LNCAP (cell line): ENCODE measurements around the gene LRBA.

Source experiments
- CTCF ChIP-seq: fragments of 450-650 bp; IDR thresholded peaks from 2 replicates; pipeline ENCODE4 v1.5.1; 2017; ENCODE audit warnings: mild to moderate bottlenecking

The LRBA gene

GRCh38 chr4:150369434-150370380 is 645.4 kb downstream of the LRBA start:
- no peak for TF ChIP-seq CTCF

GRCh38 chr4:150368667-150369066 is 646.4 kb downstream of the LRBA start:
- no peak for TF ChIP-seq CTCF

- no peak for TF ChIP-seq CTCF
These were observed 647.8 kb downstream of the LRBA start for GRCh38 chr4:150367326-150367725.

- no peak for TF ChIP-seq CTCF
These were observed 648.5 kb downstream of the LRBA start for GRCh38 chr4:150366487-150366999.

DNA sequence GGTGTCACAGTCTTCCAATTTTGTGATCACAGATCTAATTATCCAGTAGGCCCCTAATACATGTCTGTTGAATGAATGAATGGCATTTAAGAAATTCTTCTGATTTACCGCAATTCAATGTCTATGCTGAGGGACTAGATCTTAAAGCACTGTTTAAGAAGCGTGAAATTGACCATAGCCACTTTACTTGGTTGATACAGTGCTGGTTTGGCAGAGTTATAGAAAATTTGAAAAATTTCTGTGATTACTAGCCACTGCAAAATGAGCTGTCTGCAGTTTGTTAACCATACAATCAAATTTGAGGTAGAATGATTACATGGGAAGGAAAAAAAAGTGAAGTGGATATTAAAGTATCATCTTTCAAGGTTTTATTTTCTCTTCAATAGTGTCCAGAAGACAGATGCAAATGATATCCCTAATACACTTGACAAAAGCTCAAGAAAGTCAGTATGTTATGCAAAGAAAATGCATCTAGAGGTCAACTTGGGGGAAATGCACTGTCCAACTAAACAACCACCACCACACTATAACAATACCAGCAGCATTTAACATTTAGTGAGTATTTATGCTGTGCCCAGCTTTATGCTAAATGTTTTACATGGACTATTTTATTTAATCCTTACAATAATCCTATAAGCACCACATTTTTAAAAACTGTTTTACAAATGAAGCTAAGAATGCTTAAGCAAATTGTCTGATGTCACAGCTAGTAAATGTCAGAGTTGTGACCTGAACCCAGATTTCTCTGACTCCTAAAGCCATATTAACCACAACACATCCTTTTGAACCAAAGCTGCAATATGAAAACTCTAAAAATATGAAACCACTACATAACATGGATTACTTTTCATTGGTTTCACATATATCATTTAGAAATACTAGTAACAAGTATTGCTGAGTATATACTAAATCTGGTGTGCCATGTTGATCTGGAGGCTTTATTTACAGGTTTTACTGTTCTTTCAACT is 651.1 kb downstream of the LRBA start:
- TF ChIP-seq CTCF = no peak

DNA sequence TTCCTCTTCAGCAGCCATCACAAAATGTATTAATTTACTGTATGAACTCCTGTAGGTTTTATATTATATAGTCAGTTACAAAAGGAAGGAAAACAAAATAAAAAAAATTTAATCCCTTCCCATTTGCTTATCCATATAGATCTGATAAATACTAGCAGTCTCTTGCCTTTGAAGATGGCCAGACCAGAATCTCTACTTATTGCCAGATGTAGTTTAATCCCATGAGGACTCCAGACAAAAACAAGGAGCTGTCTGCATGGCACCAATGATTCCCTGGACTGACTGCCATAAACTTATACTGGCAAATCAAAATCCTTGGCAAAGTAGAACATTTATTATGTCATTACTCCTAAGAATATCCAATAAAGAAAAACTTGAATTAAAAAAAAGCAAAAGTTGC is 656.4 kb downstream of the LRBA start:
- no peak for TF ChIP-seq CTCF

GRCh38 chr4:150357829-150358228 is 657.3 kb downstream of the LRBA start:
- TF ChIP-seq CTCF = no peak
